GM23248 (cell line): ENCODE results near the gene PJA1.

Experiments
- EZH2 ChIP-seq: fragments of 200-600 bp; sonication (generic); IDR thresholded peaks from 2 replicates; pipeline ENCODE4 v1.6.1; 2018; ENCODE audit warnings: antibody characterized with exemption, mild to moderate bottlenecking; ENCODE audit not compliant: insufficient read depth, poor library complexity, severe bottlenecking
- EZH2phosphoT487 ChIP-seq: fragments of 200-600 bp; sonication (generic); IDR thresholded peaks from 2 replicates; pipeline ENCODE4 v1.6.1; 2018; ENCODE audit warnings: antibody characterized with exemption, moderate library complexity, mild to moderate bottlenecking, low read depth; ENCODE audit not compliant: insufficient read depth

- TF ChIP-seq EZH2, result no peak
- TF ChIP-seq EZH2phosphoT487, result no peak
These were observed 27.4 kb upstream of the PJA1 start for GRCh38 chrX:69192603-69193002.
